Neural cell (in vitro differentiated cells): ENCODE results near the gene CT47A7.
"Not testable (repeated sequence)": the region's sequence is repeated elsewhere in the genome, so short reads cannot be mapped to it uniquely, and the experiment has no call there.

Experiments
- CTCF ChIP-seq: fragments of 450-650 bp; IDR thresholded peaks from 2 replicates; pipeline ENCODE4 v1.5.1; 2014; ENCODE audit warnings: antibody characterized with exemption, mild to moderate bottlenecking, moderate library complexity; ENCODE audit not compliant: poor library complexity, severe bottlenecking
- EP300 ChIP-seq: fragments of 450-650 bp; conservative IDR thresholded peaks from 2 replicates; pipeline ENCODE4 v1.6.1; 2014; ENCODE audit warnings: antibody characterized with exemption, mild to moderate bottlenecking, moderate library complexity; ENCODE audit not compliant: poor library complexity, severe bottlenecking
- EZH2 ChIP-seq: fragments of 200-600, 300-800 bp; shearing (Covaris generic), sonication (generic); IDR thresholded peaks from 2 replicates; pipeline ENCODE4 v1.6.1; 2014; ENCODE audit warnings: antibody characterized with exemption, low read length, borderline replicate concordance, mild to moderate bottlenecking; ENCODE audit not compliant: insufficient read depth, poor library complexity, severe bottlenecking
- POLR2AphosphoS5 ChIP-seq: IDR thresholded peaks from 2 replicates; pipeline ENCODE4 v1.6.1; 2012
- REST ChIP-seq: IDR thresholded peaks from 2 replicates; pipeline ENCODE4 v1.6.1; 2012; ENCODE audit warnings: borderline replicate concordance
- TAF1 ChIP-seq: IDR thresholded peaks from 2 replicates; pipeline ENCODE4 v1.6.1; 2012; ENCODE audit warnings: low read depth

- TF ChIP-seq REST, CTCF, TAF1, EP300, EZH2, POLR2AphosphoS5: not testable (repeated sequence)
Measured at GRCh38 chrX:120956500-120956899, at the start of gene CT47A7.
